Calu3 (cell line): Measurements from ENCODE around the gene RALBP1. TPM values are rescaled to one million over a fixed set of nuclear protein-coding genes. Genes with fewer than 3 reads are reported as not detected.
"Not testable (repeated sequence)": the region's sequence is repeated elsewhere in the genome, so short reads cannot be mapped to it uniquely, and the experiment has no call there.

ENCODE experiments used
- BruUV-seq: library from RNA; stranded (reverse); fragments of 400-500 nt; replicated peaks from 2 replicates; lab custom pipeline; 2021; lab: Mats Ljungman, UMichigan
- CTCF ChIA-PET: fragments of 300-600 bp; sonication (Branson Sonifier 250); formaldehyde crosslinking; loops from one replicate; lab custom pipeline; 2022; ENCODE audit warnings: antibody characterized with exemption; lab: Charles Lee
- DNase-seq: peaks from one replicate; pipeline ENCODE4 v3.0.0; 2022
- H3K27ac Mint-ChIP-seq: one replicate; pipeline ENCODE4 v1.8.0; 2022; ENCODE audit warnings: mixed read lengths; ENCODE audit not compliant: unreplicated experiment
- H3K27me3 Mint-ChIP-seq: one replicate; pipeline ENCODE4 v1.8.0; 2022; ENCODE audit warnings: mixed read lengths; ENCODE audit not compliant: unreplicated experiment
- H3K36me3 Mint-ChIP-seq: one replicate; pipeline ENCODE4 v1.8.0; 2022; ENCODE audit warnings: mild to moderate bottlenecking, moderate library complexity, mixed read lengths; ENCODE audit not compliant: insufficient read depth, unreplicated experiment
- H3K4me1 Mint-ChIP-seq: one replicate; pipeline ENCODE4 v1.8.0; 2022; ENCODE audit warnings: mild to moderate bottlenecking, low read depth, mixed read lengths; ENCODE audit not compliant: unreplicated experiment
- H3K4me3 Mint-ChIP-seq: one replicate; pipeline ENCODE4 v1.8.0; 2022; ENCODE audit warnings: mild to moderate bottlenecking, low read depth, moderate library complexity, mixed read lengths; ENCODE audit not compliant: unreplicated experiment
- H3K9me3 Mint-ChIP-seq: one replicate; pipeline ENCODE4 v1.8.0; 2022; ENCODE audit warnings: low read depth, mixed read lengths; ENCODE audit not compliant: unreplicated experiment
- CTCF ChIP-seq: fragments of 200-600 bp; IDR thresholded peaks from one replicate; pipeline ENCODE4 v1.8.0; 2022; ENCODE audit warnings: antibody characterized with exemption; ENCODE audit not compliant: unreplicated experiment
- intact Hi-C: fragments of 100-400 bp; cut with micrococcal nuclease; formaldehyde crosslinking; loops from one replicate; pipeline ENCODE4 v1.10.0; 2022; ENCODE audit not compliant: unreplicated experiment
- total RNA-seq: library from RNA; stranded (reverse); gene quantifications from 2 replicates; pipeline ENCODE4 v1.2.3, GENCODE V29; 2022

Gene RALBP1
- total RNA-seq, 1 experiment from 2014 or later = 65.8 TPM

- peaks cover 28% of the 10 kb centered on the region for H3K4me1 Mint-ChIP-seq
- peaks cover 27% of the 10 kb centered on the region for H3K36me3 Mint-ChIP-seq
- no peaks in the 10 kb centered on the region for H3K27me3 Mint-ChIP-seq
- no peak for DNase-seq
- CTCF ChIA-PET = no interaction called here
- H3K4me3 Mint-ChIP-seq = no peak overlapping the region
- TF ChIP-seq CTCF = no peak
- BruUV-seq = no TSS peak
- no peaks in the 10 kb centered on the region for H3K9me3 Mint-ChIP-seq
- intact Hi-C loops = no loop called here
- H3K27ac Mint-ChIP-seq = no peak overlapping the region
Measured at GRCh38 chr18:9477509-9477908, 2.2 kb downstream of the RALBP1 start.

- no peaks in the 10 kb centered on the region for H3K27me3 Mint-ChIP-seq
- no peak overlapping the region for H3K27ac Mint-ChIP-seq
- TF ChIP-seq CTCF = no peak
- H3K4me3 Mint-ChIP-seq = no peak overlapping the region
- no peaks in the 10 kb centered on the region for H3K9me3 Mint-ChIP-seq
- BruUV-seq = no TSS peak
- peaks cover 27% of the 10 kb centered on the region for H3K36me3 Mint-ChIP-seq
- CTCF ChIA-PET = no interaction called here
- intact Hi-C loops = no loop called here
- DNase-seq = no peak
- peaks cover 28% of the 10 kb centered on the region for H3K4me1 Mint-ChIP-seq
Measured at GRCh38 chr18:9478545-9478944, 3.2 kb downstream of the RALBP1 start.

GRCh38 chr18:9482790-9483189 is 7.5 kb downstream of the RALBP1 start:
- Mint-ChIP-seq H3K9me3 (no peaks in the 10 kb centered on the region), H3K27me3 (no peaks in the 10 kb centered on the region), H3K4me3 (no peak overlapping the region), H3K27ac (no peak overlapping the region), H3K4me1 (peaks cover 2% of the 10 kb centered on the region), H3K36me3 (peaks cover 5% of the 10 kb centered on the region)
- no peak for DNase-seq
- BruUV-seq = no TSS peak
- intact Hi-C loops = no loop called here
- no peak for TF ChIP-seq CTCF
- CTCF ChIA-PET = no interaction called here

- no peak for DNase-seq
- BruUV-seq = no TSS peak
- TF ChIP-seq CTCF = no peak
- H3K27ac Mint-ChIP-seq = no peak overlapping the region
- intact Hi-C loops = no loop called here
- no peak overlapping the region for H3K4me3 Mint-ChIP-seq
- peaks cover 5% of the 10 kb centered on the region for H3K36me3 Mint-ChIP-seq
- H3K9me3 Mint-ChIP-seq = no peaks in the 10 kb centered on the region
- H3K27me3 Mint-ChIP-seq = no peaks in the 10 kb centered on the region
- no peaks in the 10 kb centered on the region for H3K4me1 Mint-ChIP-seq
- CTCF ChIA-PET = no interaction called here
Measured at GRCh38 chr18:9483526-9483925, 8.2 kb downstream of the RALBP1 start.

- BruUV-seq, H3K9me3 Mint-ChIP-seq, H3K27me3 Mint-ChIP-seq, H3K27ac Mint-ChIP-seq, H3K4me1 Mint-ChIP-seq, H3K4me3 Mint-ChIP-seq, DNase-seq, H3K36me3 Mint-ChIP-seq, intact Hi-C loops: not testable (repeated sequence)
- CTCF ChIA-PET = interaction anchor here (0.5 kb wide), 1 partner anchor 27 kb away, joined by 3 read pairs; no protein-coding TSS in a partner anchor
Measured at GRCh38 chr18:9484856-9485255, 9.5 kb downstream of the RALBP1 start.
